IPS DF 4.7 (cell line): ENCODE data around the gene ACADSB.

Experiments used
- DNase-seq: peaks from one replicate; pipeline ENCODE4 v3.0.0-alpha.2; 2013; ENCODE audit warnings: low spot score; ENCODE audit errors: extremely low read depth

ACADSB gene

DNA sequence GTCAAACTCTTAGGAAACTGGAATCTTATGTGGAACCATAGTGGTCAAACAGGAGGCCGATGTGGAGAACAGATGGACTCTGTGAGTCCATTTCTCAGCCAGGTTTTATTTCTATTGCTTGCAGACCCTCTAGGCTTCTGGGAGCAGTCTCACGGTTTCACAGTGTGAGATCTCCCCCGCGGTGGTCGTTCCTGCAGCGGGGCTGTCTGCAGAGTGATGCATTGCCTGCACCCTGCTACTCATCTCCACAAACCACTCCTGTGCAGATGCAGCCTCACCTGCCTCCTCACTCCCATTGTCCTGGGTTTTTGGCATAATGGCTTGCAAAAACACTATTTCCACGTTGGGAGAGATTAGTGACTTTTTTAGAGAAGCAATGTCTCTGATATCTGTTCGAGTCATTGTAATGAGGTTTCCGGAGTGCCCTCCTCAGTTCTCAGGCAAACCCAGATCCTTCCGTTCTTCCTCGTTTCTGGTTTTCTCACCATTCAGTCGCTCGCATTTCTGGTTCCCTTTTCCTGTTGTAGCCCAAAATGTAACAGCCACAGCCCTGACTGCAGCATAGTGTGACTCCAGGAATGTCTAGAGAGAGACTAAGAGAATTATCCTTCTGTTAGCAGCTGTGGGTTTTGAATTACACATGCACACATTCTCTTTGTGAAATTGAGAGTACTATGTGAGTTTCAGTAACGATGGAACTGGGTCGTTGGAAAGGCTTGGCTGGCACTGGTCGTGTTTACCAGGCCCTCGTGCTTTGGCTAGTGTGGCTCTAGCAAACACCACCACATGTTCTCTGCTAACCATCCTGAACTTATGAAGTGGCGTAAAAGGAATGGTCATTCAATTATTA is 30.2 kb downstream of the ACADSB start:
- no peak for DNase-seq

DNA sequence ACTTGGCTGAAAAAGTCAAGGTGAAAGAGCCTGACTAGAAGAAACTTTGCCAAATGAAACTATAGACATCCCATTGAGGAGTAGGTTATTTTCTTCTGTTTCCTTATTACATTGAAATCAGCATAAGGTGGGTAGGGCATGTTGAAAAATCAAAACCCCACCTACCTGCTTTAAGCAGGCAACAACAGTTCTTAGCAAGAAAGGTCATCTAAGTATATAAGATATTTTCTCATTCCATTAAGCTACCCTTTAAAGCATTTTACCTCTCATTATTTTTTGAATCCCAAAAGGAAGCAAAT is 30.8 kb downstream of the ACADSB start:
- DNase-seq: no peak

DNA sequence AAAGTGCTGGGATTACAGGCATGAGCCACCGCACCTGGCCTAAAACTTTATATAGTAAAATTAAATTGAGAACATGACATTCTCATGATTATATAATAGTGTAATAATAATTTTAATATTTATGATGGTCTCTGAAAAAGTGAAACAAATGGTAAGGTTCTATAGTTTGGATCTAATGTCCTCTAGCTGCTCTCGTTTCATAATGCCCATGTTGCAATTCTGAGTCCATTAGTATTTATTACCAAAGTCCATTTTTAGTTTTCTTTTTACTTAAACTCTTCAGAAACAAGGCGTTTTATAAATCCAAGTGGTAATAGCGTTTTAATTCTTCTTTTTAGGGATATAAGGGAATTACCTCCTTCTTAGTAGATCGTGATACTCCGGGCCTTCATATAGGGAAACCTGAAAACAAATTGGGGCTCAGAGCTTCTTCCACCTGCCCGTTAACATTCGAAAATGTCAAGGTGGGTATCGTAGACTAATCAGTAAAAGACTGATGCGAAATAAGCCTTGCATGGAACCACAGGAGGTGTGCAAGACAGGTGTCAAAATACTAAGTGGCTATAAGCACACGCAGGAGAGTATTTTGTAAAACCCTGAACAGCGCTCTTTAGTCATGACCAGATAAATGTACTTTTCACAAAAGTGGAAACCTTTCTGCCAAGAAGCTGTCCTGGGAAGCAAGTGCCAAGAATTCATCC is 34.1 kb downstream of the ACADSB start:
- DNase-seq: no peak

DNA sequence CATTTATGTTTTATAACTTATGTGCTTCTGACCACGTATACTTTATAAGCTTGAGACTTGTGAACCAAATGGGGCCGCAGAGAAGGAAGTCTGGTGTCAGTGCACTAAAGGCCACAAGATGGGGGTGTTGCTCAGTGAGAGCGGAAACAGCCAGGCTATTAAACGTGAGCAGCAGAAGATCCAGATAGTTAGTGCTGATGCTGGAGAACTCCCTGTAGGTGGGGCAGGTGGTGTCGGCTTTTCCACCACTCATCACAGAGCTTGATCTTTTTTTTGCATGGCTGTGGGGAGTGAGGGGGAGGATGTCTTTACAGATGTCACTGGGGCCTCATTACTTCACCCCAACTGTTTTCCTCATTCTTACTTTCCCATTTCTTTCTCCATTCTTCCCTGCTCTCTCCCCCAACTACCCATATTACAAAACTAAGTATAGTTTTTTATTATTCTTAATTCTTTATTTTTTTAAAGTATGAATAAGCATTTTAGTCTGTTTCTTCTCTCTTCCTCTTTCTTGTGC is 34.7 kb downstream of the ACADSB start:
- peak; percentile 78 for DNase-seq

DNA sequence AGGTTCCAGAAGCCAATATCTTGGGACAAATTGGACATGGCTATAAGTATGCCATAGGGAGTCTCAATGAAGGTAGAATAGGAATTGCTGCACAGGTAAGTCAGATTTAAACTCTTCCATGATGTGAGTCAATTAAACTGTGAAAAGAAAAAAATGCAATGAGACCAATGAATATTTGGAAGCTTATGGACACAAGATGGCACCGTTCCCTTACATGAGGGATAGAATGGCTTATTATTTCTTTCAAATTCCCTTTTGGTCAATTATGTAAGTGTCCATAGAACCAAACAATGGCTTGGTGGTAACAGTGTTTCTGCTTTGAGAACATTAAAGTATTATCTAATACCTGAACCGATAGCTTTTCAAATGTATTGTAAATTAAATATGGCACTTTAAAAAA is 35.6 kb downstream of the ACADSB start:
- no peak for DNase-seq

DNA sequence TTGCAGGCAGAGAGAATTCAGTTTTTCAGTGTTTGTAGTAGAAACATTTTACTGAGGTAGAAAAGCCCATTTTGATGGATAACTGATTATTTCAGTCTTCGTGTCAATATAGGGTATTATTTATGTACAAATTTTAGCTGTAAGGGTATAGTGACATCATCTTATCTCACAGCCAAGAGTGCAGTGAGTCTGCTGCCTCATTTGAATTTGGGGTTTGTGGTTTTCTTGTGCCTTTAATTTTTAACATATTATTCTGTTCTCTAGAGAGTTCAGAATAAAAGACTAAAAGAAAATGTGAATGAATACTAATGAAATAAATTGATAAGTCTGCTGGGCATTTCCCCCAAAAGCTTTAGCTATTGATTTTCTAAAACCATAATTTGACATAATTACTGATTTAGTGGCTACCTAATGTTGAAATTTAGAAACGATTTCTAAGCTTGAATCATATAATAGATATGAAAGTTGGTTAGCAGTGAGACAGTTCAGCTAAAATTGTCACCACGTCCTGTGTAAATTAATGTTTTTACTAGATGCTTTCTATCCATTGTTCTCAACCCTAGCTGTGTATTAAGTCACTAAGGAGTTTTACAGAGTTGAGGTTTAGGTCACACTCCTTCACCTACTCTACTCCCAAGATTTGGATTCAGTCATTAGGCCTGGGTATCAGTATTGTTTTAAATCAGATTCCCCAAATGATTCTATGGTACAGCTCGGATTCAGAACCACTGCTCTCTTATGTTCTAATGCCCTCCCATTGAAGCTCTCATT is 37.3 kb downstream of the ACADSB start:
- DNase-seq: no peak

DNA sequence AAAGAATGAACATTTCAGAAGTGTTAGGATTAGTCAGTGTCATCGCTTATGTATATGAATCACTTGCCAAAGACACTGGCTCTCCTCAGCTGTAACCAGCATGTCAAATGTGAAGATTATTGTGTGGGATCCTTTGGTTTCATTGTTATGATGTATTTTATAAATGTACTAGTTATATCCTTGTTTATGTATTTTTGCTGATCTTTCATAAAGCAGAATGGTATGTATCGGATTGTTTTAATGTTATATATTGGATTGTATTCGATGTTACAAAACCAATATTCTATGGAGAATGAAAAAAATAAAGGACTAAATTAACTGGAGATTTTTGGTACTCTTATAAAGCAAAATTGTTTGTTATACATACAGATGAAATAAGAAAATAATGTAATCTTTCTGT is 49.2 kb downstream of the ACADSB start:
- no peak for DNase-seq

DNA sequence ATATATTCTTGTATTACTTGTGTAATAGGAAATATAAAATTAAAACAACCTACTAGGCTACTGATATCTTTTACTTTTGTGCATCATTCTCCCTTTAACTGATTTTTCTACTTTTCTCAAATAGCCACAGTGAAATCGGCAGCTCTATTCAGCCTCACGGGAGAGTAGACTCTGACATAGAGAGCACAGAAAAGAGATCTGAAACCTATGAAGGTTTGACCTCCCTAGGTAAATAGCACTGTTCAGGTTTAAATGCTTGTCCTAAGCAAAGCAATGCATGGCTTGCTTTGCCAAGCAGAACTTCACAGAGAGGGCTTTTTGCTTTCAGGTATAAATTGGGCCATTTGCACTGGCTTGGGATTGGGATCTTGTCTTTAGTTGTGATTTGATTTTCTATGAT is 53.1 kb downstream of the ACADSB start:
- DNase-seq: no peak

DNA sequence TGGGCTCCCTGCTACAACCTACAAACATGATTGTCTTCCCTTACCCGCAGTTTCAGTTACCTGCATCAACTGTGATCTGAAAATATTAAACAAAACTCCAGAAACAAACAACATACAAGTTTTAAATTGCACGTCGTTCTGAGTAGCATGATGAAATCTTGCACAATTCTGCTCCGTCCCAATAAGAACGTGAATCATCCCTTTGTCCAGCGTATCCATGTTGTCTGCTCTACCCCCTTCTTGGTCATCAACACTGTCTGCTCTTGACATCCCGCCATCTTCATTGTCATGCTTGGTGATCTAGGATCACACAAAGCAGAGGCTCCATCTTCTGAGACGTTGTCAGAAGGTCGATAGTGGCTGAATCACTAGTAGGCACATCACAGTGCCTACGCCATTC is 53.9 kb downstream of the ACADSB start:
- DNase-seq: no peak

DNA sequence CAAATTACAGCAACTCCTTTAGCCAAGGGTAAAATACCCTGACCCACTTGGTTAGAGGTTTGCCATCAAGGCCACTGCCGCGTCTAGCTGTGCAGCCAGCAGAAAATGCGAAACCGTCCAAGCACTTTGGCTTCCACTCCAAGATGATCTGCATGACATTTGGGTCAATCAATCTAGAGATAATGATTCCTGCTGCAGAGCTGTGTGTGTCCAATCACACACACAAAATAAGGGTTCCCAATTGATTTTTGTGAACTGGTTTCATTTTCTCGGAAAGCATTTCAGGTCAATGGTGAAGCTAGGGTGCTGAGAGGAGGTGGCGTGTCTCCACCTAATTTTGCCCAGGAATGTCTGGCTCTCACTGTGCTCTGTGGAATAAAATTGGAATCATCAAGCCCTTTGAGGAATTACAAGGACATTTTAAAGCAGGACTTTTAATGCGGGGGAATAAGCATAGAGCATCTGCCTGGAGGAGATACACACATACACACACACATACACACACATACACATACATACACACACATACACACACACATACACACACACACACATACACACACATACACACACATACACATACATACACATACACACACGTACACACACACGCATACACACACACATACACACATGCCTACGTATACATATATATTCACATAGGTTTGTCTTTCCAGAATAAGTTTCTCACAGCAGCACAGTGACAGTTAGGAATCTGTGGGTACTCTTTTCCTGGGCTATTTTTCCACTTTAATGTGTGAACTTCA is 59.5 kb downstream of the ACADSB start:
- DNase-seq: no peak

DNA sequence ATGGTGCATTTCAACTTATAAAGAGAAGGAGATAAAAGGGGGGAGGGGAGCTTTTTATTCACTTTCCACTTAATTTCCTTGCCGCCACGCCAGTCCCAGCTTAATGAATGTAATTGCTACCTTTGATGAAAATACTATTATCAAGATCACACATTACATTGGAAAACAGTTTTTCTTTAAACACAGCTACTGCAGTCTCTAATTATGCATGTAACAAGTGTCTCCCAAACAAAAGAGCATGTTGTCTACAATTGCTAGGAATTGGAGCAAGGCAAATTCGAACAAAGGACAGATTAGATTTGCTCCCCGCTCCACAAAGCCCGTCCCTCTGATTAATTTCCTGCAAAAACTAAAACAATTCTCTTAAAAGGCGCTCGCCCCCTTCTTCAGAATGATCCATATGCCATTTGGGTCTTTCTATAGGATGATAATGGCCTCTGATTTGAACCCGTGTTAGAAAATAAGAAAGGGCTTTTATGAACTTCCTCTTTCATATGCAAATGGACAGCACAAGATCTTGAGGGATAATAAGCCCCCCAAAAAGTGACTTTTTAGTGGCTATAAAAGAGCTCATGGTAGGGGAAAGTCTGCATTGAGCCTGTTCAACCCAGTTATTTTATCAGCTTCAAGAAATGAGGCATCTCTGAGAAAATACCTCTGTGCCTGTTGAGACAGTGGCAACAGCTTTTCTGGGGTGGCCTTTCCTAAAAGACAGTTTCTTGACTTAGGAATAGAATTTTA is 60.6 kb downstream of the ACADSB start:
- no peak for DNase-seq

DNA sequence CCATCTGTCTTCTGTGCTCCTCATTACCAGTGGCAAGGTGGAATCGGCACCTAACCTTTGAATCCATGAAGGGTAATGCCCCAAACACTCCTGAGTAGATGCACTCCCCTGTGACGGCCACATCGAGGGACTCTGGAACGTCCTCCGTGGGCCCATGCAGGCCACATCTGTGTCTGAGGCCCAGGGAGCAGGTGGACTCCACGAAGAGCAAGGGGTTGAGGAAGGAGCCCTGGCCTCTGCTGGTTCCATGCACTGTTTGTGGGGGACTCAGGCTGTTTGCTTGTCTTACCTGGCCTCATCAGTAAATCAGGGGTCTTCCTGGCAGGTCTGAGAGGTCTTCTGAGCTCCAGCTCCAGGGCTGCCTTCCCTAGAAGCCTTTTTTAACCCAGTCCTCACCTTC is 64.4 kb downstream of the ACADSB start:
- DNase-seq: no peak

DNA sequence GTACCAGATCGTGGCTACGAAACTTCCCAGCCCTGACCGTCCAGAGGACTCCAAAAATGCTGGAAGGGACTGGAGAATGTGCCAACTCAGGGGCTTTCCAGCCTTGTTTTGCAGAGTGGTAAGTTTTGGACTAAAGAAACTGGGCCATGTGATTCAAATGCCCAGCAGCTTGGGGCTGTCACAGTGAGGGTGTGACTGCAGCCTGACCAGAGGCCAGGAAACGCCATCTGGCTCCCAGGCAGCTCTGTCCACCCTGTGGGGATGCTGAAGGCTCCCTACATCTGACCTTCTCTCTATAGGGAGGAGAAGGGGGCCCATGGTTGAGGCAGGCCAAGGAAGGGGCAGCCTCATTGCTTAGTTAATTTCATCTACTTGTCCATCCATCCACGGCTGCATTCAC is 65.4 kb downstream of the ACADSB start:
- DNase-seq: no peak

DNA sequence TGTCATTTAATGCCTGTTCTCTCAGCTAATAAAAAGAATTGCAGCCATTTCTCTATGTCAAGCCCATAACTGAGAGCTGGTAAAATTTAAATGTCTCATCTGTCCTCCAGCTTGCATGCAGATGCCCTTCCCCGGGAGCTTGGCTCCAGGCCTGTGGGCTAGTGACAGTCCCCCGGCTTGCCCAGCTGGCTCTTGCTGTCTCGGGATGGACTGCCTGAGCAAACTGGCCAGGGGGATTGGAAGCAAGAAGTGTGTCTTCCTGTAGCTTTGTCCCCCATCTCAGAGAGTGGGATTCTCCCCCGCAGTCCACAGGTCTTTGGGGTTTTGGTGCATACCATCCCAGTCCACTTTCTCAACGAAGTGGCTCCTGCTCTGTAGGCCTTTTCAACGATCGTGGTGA is 73.1 kb downstream of the ACADSB start:
- DNase-seq: no peak

DNA sequence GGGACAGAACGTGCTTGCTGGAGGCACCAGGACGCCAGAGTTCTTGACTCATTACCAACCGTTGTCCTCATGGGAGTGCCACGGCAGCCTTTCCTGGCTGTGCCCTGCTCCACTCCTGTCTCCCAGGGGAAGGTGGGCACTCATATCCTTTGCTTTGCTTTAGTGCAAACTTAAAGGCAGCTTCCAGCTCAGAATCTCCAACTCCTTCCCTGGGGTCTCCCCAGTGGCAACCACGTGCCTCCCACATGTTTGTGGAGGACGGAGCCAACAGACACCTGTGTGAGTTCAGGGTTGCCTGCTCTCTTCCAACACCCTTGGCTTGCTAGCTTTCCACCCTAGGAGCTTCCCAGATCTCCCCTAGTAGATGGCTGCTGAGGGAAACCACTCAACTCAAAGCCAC is 75.0 kb downstream of the ACADSB start:
- DNase-seq: no peak

DNA sequence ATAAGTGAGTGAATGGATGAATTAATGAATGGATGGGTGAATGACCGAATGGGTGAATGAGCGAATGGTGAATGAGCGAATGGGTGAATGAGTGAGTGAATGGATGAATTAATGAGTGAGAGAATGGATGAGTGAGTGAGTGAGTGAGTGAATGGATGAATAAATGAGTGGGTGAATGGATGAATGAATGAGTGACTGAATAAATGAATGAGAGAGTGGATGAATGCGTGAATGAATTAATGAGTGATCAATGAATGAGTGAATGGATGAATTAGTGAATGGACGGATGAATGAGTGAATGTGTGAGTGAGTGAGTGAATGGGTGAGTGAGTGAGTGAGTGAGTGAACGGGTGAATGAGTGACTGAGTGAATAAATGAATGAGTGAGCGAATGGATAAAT is 77.5 kb downstream of the ACADSB start:
- no peak for DNase-seq

DNA sequence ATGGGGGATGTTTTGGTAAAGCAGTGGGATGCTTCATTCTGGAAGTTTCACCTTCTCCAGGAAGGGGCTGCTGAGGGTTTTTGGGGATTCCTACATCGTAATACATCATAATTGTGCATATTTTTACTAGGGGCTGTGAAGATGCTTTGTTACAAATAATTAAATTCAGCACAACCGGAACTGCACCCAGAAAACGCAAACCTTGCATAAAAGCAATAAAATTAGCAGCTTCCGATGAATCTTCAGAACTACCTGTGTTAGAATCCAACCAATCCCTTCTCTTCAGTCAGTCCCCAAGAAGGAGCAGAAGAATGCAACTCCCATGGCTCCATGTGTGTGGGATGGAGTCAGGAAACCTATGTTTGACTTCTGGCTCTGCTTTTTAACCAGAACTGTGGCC is 78.5 kb downstream of the ACADSB start:
- no peak for DNase-seq

DNA sequence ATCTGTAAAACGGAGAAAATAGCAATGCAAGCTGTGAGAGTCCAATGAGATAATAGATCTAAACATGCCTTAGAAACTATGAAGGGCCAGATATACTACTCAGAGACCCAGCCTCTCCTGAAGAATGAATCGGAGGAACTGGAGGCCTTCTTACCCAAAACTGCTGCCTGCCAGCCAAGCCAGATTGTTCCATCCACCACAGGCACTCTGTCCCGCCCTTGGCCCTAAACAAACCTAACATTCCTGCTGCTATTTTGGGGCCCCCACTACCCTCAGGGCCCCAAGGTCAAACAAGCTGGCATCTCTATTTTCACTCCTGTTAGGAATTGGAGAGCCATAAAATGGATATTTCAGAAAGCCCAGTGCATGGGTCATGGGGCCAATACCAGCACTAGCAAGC is 79.0 kb downstream of the ACADSB start:
- no peak for DNase-seq

DNA sequence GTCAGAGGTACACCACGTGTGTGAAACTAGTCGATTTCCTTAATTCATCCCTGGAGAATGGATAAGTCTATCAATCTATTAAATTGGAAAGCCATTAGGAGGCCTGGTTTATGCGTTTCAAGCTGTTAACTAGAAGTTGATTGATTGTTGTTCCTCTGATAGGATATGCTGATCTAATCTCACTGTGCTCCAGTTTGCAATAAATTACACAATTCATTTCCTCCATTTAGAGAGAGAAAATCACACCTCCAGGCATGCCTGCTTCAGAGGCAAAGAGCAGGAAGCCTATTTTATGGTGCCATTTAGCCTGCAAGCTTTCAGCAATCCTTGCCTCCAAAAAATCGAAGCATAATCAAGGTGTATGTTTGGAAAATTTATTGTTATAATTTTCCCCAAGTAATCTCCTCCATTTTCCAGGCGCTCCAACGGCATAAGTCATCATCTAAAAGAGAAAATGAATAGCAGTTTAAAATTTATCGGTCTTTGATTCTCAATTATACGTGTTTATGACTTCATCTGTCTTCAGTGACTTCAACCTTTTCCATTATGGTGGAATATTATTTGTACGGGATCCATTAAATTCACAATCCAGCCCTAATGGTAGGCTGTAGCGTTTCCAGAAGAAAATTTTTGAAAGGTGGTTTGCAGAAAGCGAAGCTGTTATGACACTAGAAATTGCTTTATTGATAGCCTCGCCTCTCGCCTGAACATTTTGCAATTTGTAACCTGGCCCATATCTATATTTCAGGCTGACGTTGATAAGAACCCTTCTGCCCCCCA is 84.0 kb downstream of the ACADSB start:
- no peak for DNase-seq

DNA sequence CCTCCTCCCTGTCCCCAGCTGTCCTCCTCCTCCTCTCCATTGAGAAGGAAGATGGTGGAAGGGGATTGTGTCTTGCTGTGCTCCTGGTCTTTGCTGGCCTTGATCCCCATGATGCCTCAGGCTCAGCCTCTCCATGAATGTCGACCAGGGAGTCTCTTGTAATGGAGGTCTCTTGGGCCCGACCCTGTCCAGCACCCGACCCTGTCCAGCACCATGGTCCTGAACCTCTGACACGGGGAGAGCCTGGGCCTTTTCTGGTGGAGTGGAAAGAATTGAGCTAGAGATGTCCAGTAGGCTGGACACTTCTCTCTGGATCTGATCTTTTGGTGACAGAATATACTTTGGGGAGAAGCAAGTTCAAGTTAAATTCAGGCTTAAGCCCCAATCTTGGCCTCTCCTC is 84.7 kb downstream of the ACADSB start:
- DNase-seq: no peak
